ENCODE measurements around the gene DAPK2.

Gene DAPK2

GRCh38 chr15:63945007-63945788 lies 101.1 kb downstream of the DAPK2 start:
- TF ChIP-seq CTCF (IDR thresholded peaks at IDR 0.05) (peak; percentile 97), ZFX (IDR thresholded peaks at IDR 0.05; ENCODE audit: borderline replicate concordance) (no peak)
- no peak overlapping the region for H3K27ac ChIP-seq

- TF ChIP-seq CTCF (IDR thresholded peaks at IDR 0.05) (no peak), ZFX (IDR thresholded peaks at IDR 0.05; ENCODE audit: borderline replicate concordance) (no peak)
- no peak overlapping the region for H3K27ac ChIP-seq
Measured at GRCh38 chr15:63944681-63944955, 101.7 kb downstream of the DAPK2 start.

- no peak overlapping the region for H3K27ac ChIP-seq
Measured at GRCh38 chr15:63943829-63944680, 102.2 kb downstream of the DAPK2 start.

GRCh38 chr15:63942486-63943365 lies 103.6 kb downstream of the DAPK2 start:
- TF ChIP-seq ZFX (IDR thresholded peaks at IDR 0.05; ENCODE audit: borderline replicate concordance) = no peak
- TF ChIP-seq CTCF (IDR thresholded peaks at IDR 0.05) = no peak
- H3K27ac ChIP-seq = no peak overlapping the region

More at GRCh38 chr15:63943829-63944680, 102.2 kb downstream of the DAPK2 start:
- TF ChIP-seq CTCF (IDR thresholded peaks at IDR 0.05) (no peak), ZFX (IDR thresholded peaks at IDR 0.05; ENCODE audit: borderline replicate concordance) (no peak)

- no peak for TF ChIP-seq ZFX (IDR thresholded peaks at IDR 0.05; ENCODE audit: borderline replicate concordance)
- TF ChIP-seq CTCF (IDR thresholded peaks at IDR 0.05) = no peak
- no peak overlapping the region for H3K27ac ChIP-seq
Measured at GRCh38 chr15:63941698-63942465, 104.4 kb downstream of the DAPK2 start.

GRCh38 chr15:63940966-63941620 lies 105.2 kb downstream of the DAPK2 start:
- H3K27ac ChIP-seq = no peak overlapping the region
- no peak for TF ChIP-seq ZFX (IDR thresholded peaks at IDR 0.05; ENCODE audit: borderline replicate concordance)
- no peak for TF ChIP-seq CTCF (IDR thresholded peaks at IDR 0.05)

All from 22Rv1 (cell line).